Measurements from ENCODE around the gene MRPL36.

- TF ChIP-seq CTCF (IDR thresholded peaks at IDR 0.05; ENCODE audit: extremely low read depth in 1 of 2, insufficient read depth in 1 of 2, low read depth in 1 of 2, low read length in 2 of 2) (no peak), POLR2A (IDR thresholded peaks at IDR 0.05; ENCODE audit: low read depth, low read length) (no peak), POLR2AphosphoS5 (IDR thresholded peaks at IDR 0.05; ENCODE audit: insufficient read depth, low read depth, low read length) (no peak), JUN (IDR thresholded peaks at IDR 0.05; ENCODE audit: borderline replicate concordance, insufficient read depth, insufficient read length, low read depth) (no peak), MAX (IDR thresholded peaks at IDR 0.05; ENCODE audit: insufficient read depth, insufficient read length) (no peak), MYC (IDR thresholded peaks at IDR 0.05; ENCODE audit: low read depth, low read length) (no peak), EZH2 (IDR thresholded peaks at IDR 0.05; ENCODE audit: borderline replicate concordance, low read depth, low read length, severe bottlenecking) (no peak), FOS (IDR thresholded peaks at IDR 0.05; ENCODE audit: borderline replicate concordance, insufficient read depth, low read length) (no peak)
Observed at GRCh38 chr5:1847056-1847455, 47.4 kb upstream of the MRPL36 start.

Measured in endothelial cell of umbilical vein (primary cell).